CD14-positive monocyte (primary cell): ENCODE results near the gene TIMP1. TPM values are rescaled to one million over a fixed set of nuclear protein-coding genes. Genes with fewer than 3 reads are reported as not detected.

Source experiments
- DNase-seq, 3 donors: peaks; one replicate each; pipeline ENCODE4 v3.0.0-alpha.2; 2011 to 2022
- H2AFZ ChIP-seq: 2 replicates; pipeline ENCODE4 v1.6.0; 2012; ENCODE audit warnings: mild to moderate bottlenecking, low read depth, low read length, inconsistent platforms; ENCODE audit not compliant: insufficient read depth, poor library complexity, severe bottlenecking
- H3K27ac ChIP-seq, 2 donors: 1 replicate in 1 of 2; 2 replicates in 1 of 2; pipeline ENCODE4 v1.5.1; 2012 to 2013; ENCODE audit warnings: low read length in 2 of 2, control low read depth in 1 of 2, inconsistent platforms in 1 of 2, low read depth in 1 of 2, mild to moderate bottlenecking in 1 of 2
- H3K27me3 ChIP-seq, 2 donors: one replicate each; pipeline versions ENCODE4 v1.6.0 to v1.6.1; 2011 to 2013; ENCODE audit warnings: low read length in 2 of 2; ENCODE audit not compliant: control insufficient read depth in 2 of 2, insufficient read depth in 2 of 2
- H3K36me3 ChIP-seq, 2 donors: replicated peaks in 1 of 2; 1 replicate in 1 of 2; 2 replicates in 1 of 2; pipeline versions ENCODE4 v1.5.1 to v1.6.1; 2012 to 2013; ENCODE audit warnings: low read length in 2 of 2, control low read depth in 1 of 2, inconsistent platforms in 1 of 2, mild to moderate bottlenecking in 1 of 2; ENCODE audit not compliant: insufficient read depth in 2 of 2, control insufficient read depth in 1 of 2
- H3K4me1 ChIP-seq, 2 donors: 1 replicate in 1 of 2; 2 replicates in 1 of 2; pipeline versions ENCODE4 v1.5.1 to v1.6.1; 2012 to 2013; ENCODE audit warnings: low read length in 2 of 2, control low read depth in 1 of 2, inconsistent platforms in 1 of 2, mild to moderate bottlenecking in 1 of 2, moderate library complexity in 1 of 2; ENCODE audit not compliant: insufficient read depth in 2 of 2, control insufficient read depth in 1 of 2
- H3K4me2 ChIP-seq: replicated peaks from 2 replicates; pipeline ENCODE3; 2012; ENCODE audit warnings: low read length, moderate library complexity, mild to moderate bottlenecking; ENCODE audit not compliant: poor library complexity, severe bottlenecking; ENCODE audit errors: extremely low read depth
- H3K4me3 ChIP-seq, 3 experiments: fragments of 200-600 bp in 1 of 3; sonication (generic) in 1 of 3; replicated peaks in 1 of 3; 1 replicate in 2 of 3; 2 replicates in 1 of 3; pipeline ENCODE4 v1.5.1; 2011 to 2013; ENCODE audit warnings: low read length in 3 of 3, mild to moderate bottlenecking in 3 of 3, control low read depth in 2 of 3, low read depth in 2 of 3, inconsistent platforms in 1 of 3, moderate library complexity in 1 of 3
- H3K79me2 ChIP-seq: 2 replicates; pipeline ENCODE4 v1.6.0; 2012; ENCODE audit warnings: mild to moderate bottlenecking, control low read depth, inconsistent platforms, low read length, moderate library complexity; ENCODE audit not compliant: insufficient read depth
- H3K9ac ChIP-seq: 2 replicates; pipeline ENCODE4 v1.6.0; 2017; ENCODE audit warnings: low read length, mild to moderate bottlenecking; ENCODE audit not compliant: insufficient read depth, poor library complexity, severe bottlenecking
- H3K9me3 ChIP-seq, 2 donors: replicated peaks in 1 of 2; 1 replicate in 1 of 2; 2 replicates in 1 of 2; pipeline versions ENCODE4 v1.5.1 to v1.6.1; 2012 to 2013; ENCODE audit warnings: low read length in 2 of 2, control low read depth in 1 of 2; ENCODE audit not compliant: control insufficient read depth in 1 of 2, insufficient read depth in 1 of 2
- H4K20me1 ChIP-seq: 2 replicates; pipeline ENCODE4 v1.6.0; 2012; ENCODE audit warnings: mild to moderate bottlenecking, low read length, control low read depth, moderate library complexity; ENCODE audit not compliant: insufficient read depth
- H3K27ac Mint-ChIP-seq, 7 donors: one replicate each; pipeline ENCODE4 v1.8.0; 2020; ENCODE audit warnings: mild to moderate bottlenecking in 7 of 7, mixed read lengths in 7 of 7, moderate library complexity in 6 of 7, inconsistent platforms in 2 of 7
- H3K27me3 Mint-ChIP-seq, 3 donors: one replicate each; pipeline ENCODE4 v1.8.0; 2021 to 2022; ENCODE audit warnings: low read depth in 3 of 3, mild to moderate bottlenecking in 3 of 3, mixed read lengths in 3 of 3, moderate library complexity in 3 of 3, inconsistent platforms in 1 of 3
- H3K36me3 Mint-ChIP-seq, 2 donors: one replicate each; pipeline ENCODE4 v1.8.0; 2020; ENCODE audit warnings: mixed read lengths in 2 of 2, inconsistent platforms in 1 of 2, mild to moderate bottlenecking in 1 of 2
- H3K4me1 Mint-ChIP-seq: one replicate; pipeline ENCODE4 v1.8.0; 2020; ENCODE audit warnings: mild to moderate bottlenecking, mixed read lengths
- H3K4me3 Mint-ChIP-seq, 2 donors: one replicate each; pipeline ENCODE4 v1.8.0; 2020; ENCODE audit warnings: mild to moderate bottlenecking in 2 of 2, mixed read lengths in 2 of 2, moderate library complexity in 1 of 2
- H3K9me3 Mint-ChIP-seq, 7 donors: one replicate each; pipeline ENCODE4 v1.8.0; 2020 to 2022; ENCODE audit warnings: mixed read lengths in 7 of 7, mild to moderate bottlenecking in 6 of 7, moderate library complexity in 6 of 7, inconsistent platforms in 2 of 7
- WGBS: methylation state at CpG from one replicate; pipeline ENCODE4 v1.1.5; 2013; ENCODE audit warnings: missing lambda C conversion rate; ENCODE audit not compliant: insufficient coverage; 5-methylcytosine and 5-hydroxymethylcytosine counted together
- intact Hi-C, 2 donors: fragments of 100-400 bp; cut with micrococcal nuclease; formaldehyde crosslinking; loops; one replicate each; pipeline versions ENCODE4 v1.15.0 to v1.15.1; 2023
- polyA plus RNA-seq, 3 donors: library from polyadenylated mRNA; depleted of rRNA in 1 of 3; unstranded in 2 of 3; stranded (reverse) in 1 of 3; fragments of 300-500 nt in 2 of 3; fragments of >200 nt in 1 of 3; fragmentation: Illumina TruSeq in 2 of 3; gene quantifications; 1 replicate in 2 of 3; 2 replicates in 1 of 3; pipeline ENCODE4 v1.2.3, GENCODE V29; 2012 to 2021
- TF ChIP-seq, protein P1 (sequence below): fragments of 200-600 bp; IDR thresholded peaks from one replicate; pipeline ENCODE4 v1.8.0; 2022; ENCODE audit warnings: antibody characterized with exemption, mild to moderate bottlenecking

The TIMP1 gene
- polyA plus RNA-seq, 3 donors: 591 to 682 (median 632) TPM

DNA sequence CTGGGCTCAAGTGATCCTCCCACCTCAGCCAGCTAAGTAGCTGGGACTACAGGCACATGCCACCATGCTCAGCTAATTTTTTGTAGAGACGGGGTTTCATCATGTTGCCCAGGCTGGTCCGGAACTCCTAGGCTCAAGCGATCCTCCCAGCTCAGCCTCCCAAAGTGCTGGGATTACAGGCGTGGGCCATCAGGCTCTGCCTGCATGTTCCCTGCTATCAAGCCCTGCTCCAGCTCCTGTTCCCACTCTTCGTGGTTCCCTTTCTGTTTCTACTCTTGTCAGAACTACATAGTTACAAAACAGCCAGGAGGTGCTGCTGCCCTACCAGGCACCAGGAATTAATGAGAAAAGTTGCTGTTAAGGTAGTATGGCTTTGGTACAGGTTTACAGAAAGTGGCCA is 8.7 kb downstream of the TIMP1 start:
- intact Hi-C loops: no loop called here
- no peaks in the 10 kb centered on the region for H3K4me1 Mint-ChIP-seq
- H3K27me3 ChIP-seq: no peaks in the 10 kb centered on the region
- no peaks in the 10 kb centered on the region for H3K4me1 ChIP-seq
- H3K27me3 Mint-ChIP-seq: peaks cover 0 to 6% (median 3%) of the 10 kb centered on the region in 3 donors
- no peak overlapping the region for H2AFZ ChIP-seq
- H3K4me2 ChIP-seq: no peak overlapping the region
- peaks cover 0 to 5% (median 0%) of the 10 kb centered on the region in 7 donors for H3K9me3 Mint-ChIP-seq
- no peak overlapping the region for H3K27ac Mint-ChIP-seq
- DNase-seq: no peak
- TF ChIP-seq, protein P1, sequence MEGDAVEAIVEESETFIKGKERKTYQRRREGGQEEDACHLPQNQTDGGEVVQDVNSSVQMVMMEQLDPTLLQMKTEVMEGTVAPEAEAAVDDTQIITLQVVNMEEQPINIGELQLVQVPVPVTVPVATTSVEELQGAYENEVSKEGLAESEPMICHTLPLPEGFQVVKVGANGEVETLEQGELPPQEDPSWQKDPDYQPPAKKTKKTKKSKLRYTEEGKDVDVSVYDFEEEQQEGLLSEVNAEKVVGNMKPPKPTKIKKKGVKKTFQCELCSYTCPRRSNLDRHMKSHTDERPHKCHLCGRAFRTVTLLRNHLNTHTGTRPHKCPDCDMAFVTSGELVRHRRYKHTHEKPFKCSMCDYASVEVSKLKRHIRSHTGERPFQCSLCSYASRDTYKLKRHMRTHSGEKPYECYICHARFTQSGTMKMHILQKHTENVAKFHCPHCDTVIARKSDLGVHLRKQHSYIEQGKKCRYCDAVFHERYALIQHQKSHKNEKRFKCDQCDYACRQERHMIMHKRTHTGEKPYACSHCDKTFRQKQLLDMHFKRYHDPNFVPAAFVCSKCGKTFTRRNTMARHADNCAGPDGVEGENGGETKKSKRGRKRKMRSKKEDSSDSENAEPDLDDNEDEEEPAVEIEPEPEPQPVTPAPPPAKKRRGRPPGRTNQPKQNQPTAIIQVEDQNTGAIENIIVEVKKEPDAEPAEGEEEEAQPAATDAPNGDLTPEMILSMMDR: no peak
- H3K9me3 ChIP-seq: no peaks in the 10 kb centered on the region
- WGBS: 100% methylated on average over 2 of the region's 5 CpGs
- peaks cover 7 to 9% of the 10 kb centered on the region in 2 donors for H3K36me3 Mint-ChIP-seq
- no peaks in the 10 kb centered on the region for H3K79me2 ChIP-seq
- no peak overlapping the region for H3K9ac ChIP-seq
- H3K36me3 ChIP-seq: peaks cover 0 to 8% of the 10 kb centered on the region in 2 donors
- no peak overlapping the region for H3K4me3 ChIP-seq
- H4K20me1 ChIP-seq: peaks cover 7% of the 10 kb centered on the region
- H3K4me3 Mint-ChIP-seq: no peak overlapping the region
- H3K27ac ChIP-seq: no peak overlapping the region

DNA sequence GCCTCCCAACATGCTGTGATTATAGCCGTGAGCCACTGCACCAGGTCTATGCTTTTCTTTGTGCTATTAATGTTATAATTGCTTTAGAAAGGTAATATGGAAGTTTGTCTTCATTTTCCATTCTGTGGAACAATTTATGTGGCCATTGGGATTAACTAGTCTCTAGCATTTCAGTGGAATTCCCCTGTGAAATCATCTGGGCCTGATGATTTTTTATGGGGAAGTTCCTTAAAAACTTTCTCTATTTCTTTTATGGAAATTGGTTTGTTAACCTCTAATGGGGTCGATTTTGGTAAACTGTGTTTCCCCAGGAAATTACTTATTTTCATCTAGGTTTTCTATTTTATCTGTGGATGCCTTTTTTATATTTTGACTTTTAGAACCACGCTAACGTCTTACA is 11.3 kb downstream of the TIMP1 start:
- no peak overlapping the region for H2AFZ ChIP-seq
- no CpG with 5 or more reads among the region's 4 CpGs for WGBS
- no peak overlapping the region for H3K9ac ChIP-seq
- H3K4me3 Mint-ChIP-seq: no peak overlapping the region
- peaks cover 2 to 20% (median 10%) of the 10 kb centered on the region in 7 donors for H3K9me3 Mint-ChIP-seq
- intact Hi-C loops: no loop called here
- H3K27ac Mint-ChIP-seq: no peak overlapping the region
- H3K4me2 ChIP-seq: no peak overlapping the region
- H3K4me3 ChIP-seq: no peak overlapping the region
- no peaks in the 10 kb centered on the region for H3K36me3 ChIP-seq
- no peaks in the 10 kb centered on the region for H3K36me3 Mint-ChIP-seq
- no peaks in the 10 kb centered on the region for H3K79me2 ChIP-seq
- H3K9me3 ChIP-seq: peaks cover 0 to 4% of the 10 kb centered on the region in 2 donors
- H3K27ac ChIP-seq: no peak overlapping the region
- no peaks in the 10 kb centered on the region for H3K27me3 ChIP-seq
- H3K4me1 Mint-ChIP-seq: no peaks in the 10 kb centered on the region
- no peaks in the 10 kb centered on the region for H3K4me1 ChIP-seq
- TF ChIP-seq, protein P1: no peak
- H4K20me1 ChIP-seq: no peaks in the 10 kb centered on the region
- peak in 1 of 3 donors; percentile 26 for DNase-seq
- peaks cover 0 to 6% (median 2%) of the 10 kb centered on the region in 3 donors for H3K27me3 Mint-ChIP-seq
